Panc1 (cell line): ENCODE measurements around the gene CEP41. TPM values are rescaled to one million over a fixed set of nuclear protein-coding genes. Genes with fewer than 3 reads are reported as not detected.

ENCODE experiments used
- ATAC-seq: fragments of 200-7000 bp; cut with Tn5 transposase; 2 replicates; pipeline ENCODE4 v1.9.1; 2020; ENCODE audit warnings: mild to moderate bottlenecking, moderate library complexity
- BruUV-seq: library from RNA; stranded (reverse); fragments of 400-500 nt; replicated peaks from 2 replicates; lab custom pipeline; 2021; lab: Mats Ljungman, UMichigan
- CTCF ChIA-PET: fragments of 300-600 bp; sonication (Branson Sonifier 250); formaldehyde crosslinking; loops from one replicate; lab custom pipeline; 2022; ENCODE audit warnings: antibody characterized with exemption; lab: Charles Lee
- POLR2A ChIA-PET: fragments of 300-600 bp; sonication (Branson Sonifier 250); formaldehyde crosslinking; loops from one replicate; lab custom pipeline; 2022; ENCODE audit warnings: antibody characterized with exemption; lab: Charles Lee
- DNase-seq: peaks from one replicate; pipeline ENCODE4 v3.0.0-alpha.2; 2010; ENCODE audit warnings: low read depth, low spot score
- H3K27ac ChIP-seq: 2 replicates; pipeline ENCODE4 v1.5.1; 2011; ENCODE audit warnings: mild to moderate bottlenecking, low read length, inconsistent platforms
- H3K27me3 ChIP-seq: fragments of 200-500 bp; sonication (Bioruptor generic); 2 replicates; pipeline ENCODE4 v1.6.0; 2014; ENCODE audit warnings: low read length, inconsistent platforms; ENCODE audit not compliant: control insufficient read depth, insufficient read depth
- H3K36me3 ChIP-seq: fragments of 200-500 bp; sonication (Bioruptor generic); 2 replicates; pipeline ENCODE4 v1.5.1; 2014; ENCODE audit warnings: inconsistent platforms, mild to moderate bottlenecking, low read length, moderate library complexity; ENCODE audit not compliant: control insufficient read depth, insufficient read depth
- H3K4me1 ChIP-seq: 2 replicates; pipeline ENCODE4 v1.5.1; 2011; ENCODE audit warnings: inconsistent platforms, mild to moderate bottlenecking, low read length, moderate library complexity; ENCODE audit not compliant: control insufficient read depth, insufficient read depth
- H3K4me3 ChIP-seq, 2 experiments: 2 replicates each; pipeline ENCODE4 v1.5.1; 2011 to 2012; ENCODE audit warnings: low read depth in 2 of 2, low read length in 2 of 2, mild to moderate bottlenecking in 2 of 2, inconsistent platforms in 1 of 2, moderate library complexity in 1 of 2
- H3K9me3 ChIP-seq: fragments of 200-500 bp; sonication (Bioruptor generic); 2 replicates; pipeline ENCODE4 v1.5.1; 2014; ENCODE audit warnings: low read depth, mild to moderate bottlenecking, inconsistent platforms, low read length, moderate library complexity; ENCODE audit not compliant: control insufficient read depth, insufficient read depth
- CTCF ChIP-seq: fragments of 450-650 bp; IDR thresholded peaks from 2 replicates; pipeline ENCODE4 v1.5.1; 2017; ENCODE audit warnings: mild to moderate bottlenecking
- POLR2AphosphoS5 ChIP-seq: IDR thresholded peaks from 2 replicates; pipeline ENCODE4 v1.6.1; 2012; ENCODE audit warnings: mild to moderate bottlenecking, low read depth, low read length, moderate library complexity
- SIN3A ChIP-seq: IDR thresholded peaks from 2 replicates; pipeline ENCODE4 v1.6.1; 2012; ENCODE audit warnings: low read depth, mild to moderate bottlenecking, low read length, moderate library complexity, borderline replicate concordance; ENCODE audit not compliant: insufficient read depth
- TCF7L2 ChIP-seq: IDR thresholded peaks from 2 replicates; pipeline ENCODE4 v1.6.1; 2011; ENCODE audit warnings: mild to moderate bottlenecking, low read depth, low read length, inconsistent platforms
- in situ Hi-C: cut with HindIII; loops from 2 replicates; pipeline ENCODE4 v1.10.0; 2016; ENCODE audit warnings: low sequenced_read_pairs, low pct_unique_long_range_greater_than_20kb
- intact Hi-C: fragments of 100-400 bp; cut with micrococcal nuclease; formaldehyde crosslinking; loops from one replicate; pipeline ENCODE4 v1.10.0; 2022; ENCODE audit not compliant: unreplicated experiment
- total RNA-seq: library from RNA; stranded (reverse); gene quantifications from one replicate; pipeline ENCODE4 v1.2.1, GENCODE V29; 2021; ENCODE audit not compliant: unreplicated experiment
- TF ChIP-seq, protein P1 (sequence below), 2 experiments: IDR thresholded peaks; 2 replicates each; pipeline ENCODE4 v1.6.1; 2011 to 2012; ENCODE audit warnings: low read depth in 2 of 2, control low read depth in 1 of 2, low read length in 1 of 2, mild to moderate bottlenecking in 1 of 2, moderate library complexity in 1 of 2; ENCODE audit not compliant: insufficient read depth in 1 of 2

The CEP41 gene
- total RNA-seq, 1 experiment from 2014 or later = 13.2 TPM

- in situ Hi-C loops = no loop called here
Measured at GRCh38 chr7:130386876-130387275, 53.9 kb downstream of the CEP41 start.

GRCh38 chr7:130385600-130386066, 55.2 kb downstream of the CEP41 start:
- POLR2A ChIA-PET = no interaction called here
- CTCF ChIA-PET = no interaction called here
- DNase-seq = no peak
- no peak for TF ChIP-seq POLR2AphosphoS5
- TF ChIP-seq, protein P1, sequence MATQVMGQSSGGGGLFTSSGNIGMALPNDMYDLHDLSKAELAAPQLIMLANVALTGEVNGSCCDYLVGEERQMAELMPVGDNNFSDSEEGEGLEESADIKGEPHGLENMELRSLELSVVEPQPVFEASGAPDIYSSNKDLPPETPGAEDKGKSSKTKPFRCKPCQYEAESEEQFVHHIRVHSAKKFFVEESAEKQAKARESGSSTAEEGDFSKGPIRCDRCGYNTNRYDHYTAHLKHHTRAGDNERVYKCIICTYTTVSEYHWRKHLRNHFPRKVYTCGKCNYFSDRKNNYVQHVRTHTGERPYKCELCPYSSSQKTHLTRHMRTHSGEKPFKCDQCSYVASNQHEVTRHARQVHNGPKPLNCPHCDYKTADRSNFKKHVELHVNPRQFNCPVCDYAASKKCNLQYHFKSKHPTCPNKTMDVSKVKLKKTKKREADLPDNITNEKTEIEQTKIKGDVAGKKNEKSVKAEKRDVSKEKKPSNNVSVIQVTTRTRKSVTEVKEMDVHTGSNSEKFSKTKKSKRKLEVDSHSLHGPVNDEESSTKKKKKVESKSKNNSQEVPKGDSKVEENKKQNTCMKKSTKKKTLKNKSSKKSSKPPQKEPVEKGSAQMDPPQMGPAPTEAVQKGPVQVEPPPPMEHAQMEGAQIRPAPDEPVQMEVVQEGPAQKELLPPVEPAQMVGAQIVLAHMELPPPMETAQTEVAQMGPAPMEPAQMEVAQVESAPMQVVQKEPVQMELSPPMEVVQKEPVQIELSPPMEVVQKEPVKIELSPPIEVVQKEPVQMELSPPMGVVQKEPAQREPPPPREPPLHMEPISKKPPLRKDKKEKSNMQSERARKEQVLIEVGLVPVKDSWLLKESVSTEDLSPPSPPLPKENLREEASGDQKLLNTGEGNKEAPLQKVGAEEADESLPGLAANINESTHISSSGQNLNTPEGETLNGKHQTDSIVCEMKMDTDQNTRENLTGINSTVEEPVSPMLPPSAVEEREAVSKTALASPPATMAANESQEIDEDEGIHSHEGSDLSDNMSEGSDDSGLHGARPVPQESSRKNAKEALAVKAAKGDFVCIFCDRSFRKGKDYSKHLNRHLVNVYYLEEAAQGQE (IDR thresholded peaks at IDR 0.05; ENCODE audit: insufficient read depth in 1 of 2, low read depth in 2 of 2, low read length in 1 of 2) = no peak
- TF ChIP-seq TCF7L2 = no peak
- no peak for TF ChIP-seq SIN3A
- TF ChIP-seq CTCF = no peak
- H3K27me3 ChIP-seq = no peaks in the 10 kb centered on the region
- no peak overlapping the region for H3K4me3 ChIP-seq
- BruUV-seq = no TSS peak
- H3K27ac ChIP-seq = no peak overlapping the region
- intact Hi-C loops (loop anchor here (10.0 kb wide), 1 partner anchor 311 kb away; the partner anchor contains the start of gene KLHDC10), in situ Hi-C loops (no loop called here)
- no peak for ATAC-seq
- H3K36me3 ChIP-seq = no peaks in the 10 kb centered on the region
- H3K4me1 ChIP-seq = no peaks in the 10 kb centered on the region
- H3K9me3 ChIP-seq = no peaks in the 10 kb centered on the region

More at GRCh38 chr7:130386876-130387275, 53.9 kb downstream of the CEP41 start:
- H3K36me3 ChIP-seq = no peaks in the 10 kb centered on the region
- CTCF ChIA-PET = no interaction called here
- POLR2A ChIA-PET = no interaction called here
- no peak overlapping the region for H3K27ac ChIP-seq
- DNase-seq (no peak), ATAC-seq (no peak)
- H3K4me1 ChIP-seq = no peaks in the 10 kb centered on the region
- no TSS peak for BruUV-seq
- intact Hi-C loops = loop anchor here (10.0 kb wide), 1 partner anchor 312 kb away; the partner anchor contains the start of gene KLHDC10
- no peak overlapping the region for H3K4me3 ChIP-seq
- H3K9me3 ChIP-seq = no peaks in the 10 kb centered on the region
- no peaks in the 10 kb centered on the region for H3K27me3 ChIP-seq
- TF ChIP-seq CTCF (no peak), TCF7L2 (no peak), POLR2AphosphoS5 (no peak), SIN3A (no peak)
- TF ChIP-seq, protein P1 (IDR thresholded peaks at IDR 0.05; ENCODE audit: insufficient read depth in 1 of 2, low read depth in 2 of 2, low read length in 1 of 2) = no peak
